Keratinocyte (primary cell): Measurements from ENCODE around the gene ISX.

Experiments used
- EZH2 ChIP-seq: IDR thresholded peaks from one replicate; pipeline ENCODE4 v1.6.1; 2012; ENCODE audit warnings: inconsistent platforms, mild to moderate bottlenecking, low read length, moderate library complexity
- TF ChIP-seq, protein P1 (sequence below), 3 experiments: IDR thresholded peaks in 1 of 3; conservative IDR thresholded peaks in 1 of 3; optimal IDR thresholded peaks in 1 of 3; 2 replicates in 2 of 3; 3 replicates in 1 of 3; pipeline versions ENCODE3 to v1.5.1; 2011; ENCODE audit warnings: low read length in 3 of 3, mild to moderate bottlenecking in 3 of 3, moderate library complexity in 2 of 3, control low read depth in 1 of 3, inconsistent platforms in 1 of 3; ENCODE audit not compliant: insufficient read depth in 2 of 3; ENCODE audit errors: extremely low read depth in 1 of 3

GRCh38 chr22:35128637-35129036 is 62.7 kb downstream of the ISX start:
- TF ChIP-seq, protein P1, sequence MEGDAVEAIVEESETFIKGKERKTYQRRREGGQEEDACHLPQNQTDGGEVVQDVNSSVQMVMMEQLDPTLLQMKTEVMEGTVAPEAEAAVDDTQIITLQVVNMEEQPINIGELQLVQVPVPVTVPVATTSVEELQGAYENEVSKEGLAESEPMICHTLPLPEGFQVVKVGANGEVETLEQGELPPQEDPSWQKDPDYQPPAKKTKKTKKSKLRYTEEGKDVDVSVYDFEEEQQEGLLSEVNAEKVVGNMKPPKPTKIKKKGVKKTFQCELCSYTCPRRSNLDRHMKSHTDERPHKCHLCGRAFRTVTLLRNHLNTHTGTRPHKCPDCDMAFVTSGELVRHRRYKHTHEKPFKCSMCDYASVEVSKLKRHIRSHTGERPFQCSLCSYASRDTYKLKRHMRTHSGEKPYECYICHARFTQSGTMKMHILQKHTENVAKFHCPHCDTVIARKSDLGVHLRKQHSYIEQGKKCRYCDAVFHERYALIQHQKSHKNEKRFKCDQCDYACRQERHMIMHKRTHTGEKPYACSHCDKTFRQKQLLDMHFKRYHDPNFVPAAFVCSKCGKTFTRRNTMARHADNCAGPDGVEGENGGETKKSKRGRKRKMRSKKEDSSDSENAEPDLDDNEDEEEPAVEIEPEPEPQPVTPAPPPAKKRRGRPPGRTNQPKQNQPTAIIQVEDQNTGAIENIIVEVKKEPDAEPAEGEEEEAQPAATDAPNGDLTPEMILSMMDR (optimal IDR thresholded peaks at IDR 0.05 in 1 of 3, IDR thresholded peaks at IDR 0.05 in 1 of 3, conservative IDR thresholded peaks at IDR 0.05 in 1 of 3; ENCODE audit: extremely low read depth in 1 of 3, insufficient read depth in 2 of 3, low read length in 3 of 3): no peak
- no peak for TF ChIP-seq EZH2
